Measurements from ENCODE around the gene SEBOX. TPM values are rescaled to one million over a fixed set of nuclear protein-coding genes. Genes with fewer than 3 reads are reported as not detected.

Gene SEBOX
- total and polyA plus RNA-seq, 2 donors (not counting 1 experiment from before 2014, with no cell fraction given), result not detected

- Histone ChIP-seq H3K4me2 (replicated peaks; ENCODE audit: low read depth, low read length, poor library complexity, severe bottlenecking) (no peak overlapping the region), H3K9ac (ENCODE audit: low read length) (no peak overlapping the region), H3K27me3 (replicated peaks in 1 of 4; ENCODE audit: control extremely low read depth in 1 of 4, control insufficient read depth in 3 of 4, insufficient read depth in 4 of 4, low read length in 3 of 4) (no peaks in the 10 kb centered on the region), H3K4me1 (ENCODE audit: control insufficient read depth in 2 of 2, insufficient read depth in 2 of 2, low read length in 2 of 2) (no peaks in the 10 kb centered on the region), H3K79me2 (ENCODE audit: control insufficient read depth, insufficient read depth, low read length) (peaks cover 3% of the 10 kb centered on the region), H3K36me3 (replicated peaks in 1 of 2; ENCODE audit: control extremely low read depth in 1 of 2, control insufficient read depth in 1 of 2, extremely low read depth in 1 of 2, insufficient read depth in 2 of 2, low read length in 1 of 2) (peaks cover 0 to 84% of the 10 kb centered on the region in 2 experiments), H2AFZ (ENCODE audit: insufficient read depth, low read depth, low read length, poor library complexity, severe bottlenecking) (no peak overlapping the region), H3K9me3 (ENCODE audit: control extremely low read depth in 1 of 3, control insufficient read depth in 2 of 3, insufficient read depth in 1 of 3, low read length in 2 of 3) (no peaks in the 10 kb centered on the region), H3K27ac (ENCODE audit: low read length in 2 of 2) (no peak overlapping the region), H4K20me1 (ENCODE audit: control insufficient read depth, insufficient read depth, low read length, poor library complexity, severe bottlenecking) (no peaks in the 10 kb centered on the region), H3K4me3 (ENCODE audit: control extremely low read depth in 1 of 5, extremely low read depth in 1 of 5, insufficient read depth in 1 of 5, low read depth in 2 of 5, low read length in 4 of 5) (no peak overlapping the region)
- H3K27ac Mint-ChIP-seq, result no peak overlapping the region
- 67% methylated on average over 3 of the region's 3 CpGs for WGBS (ENCODE audit: insufficient coverage)
- no peak for TF ChIP-seq EZH2 (IDR thresholded peaks at IDR 0.05; ENCODE audit: borderline replicate concordance, insufficient read depth, low read depth, low read length, poor library complexity, severe bottlenecking)
- TF ChIP-seq CTCF (IDR thresholded peaks at IDR 0.05), result no peak
- DNase-seq (no peak), ATAC-seq (ENCODE audit: low read depth) (no peak)
- ChIA-PET CTCF (no interaction called here), POLR2A (no interaction called here)
- no peaks in the 10 kb centered on the region for H3K4me1 Mint-ChIP-seq
- H3K27me3 Mint-ChIP-seq, result no peaks in the 10 kb centered on the region
- intact Hi-C loops (cut with micrococcal nuclease), result no loop called here
- no peaks in the 10 kb centered on the region for H3K9me3 Mint-ChIP-seq (ENCODE audit: insufficient read depth)
- no peak overlapping the region for H3K4me3 Mint-ChIP-seq
These were observed 16.0 kb downstream of the SEBOX start for GRCh38 chr17:28348979-28349378.

- no peak overlapping the region for H2AFZ ChIP-seq (ENCODE audit: insufficient read depth, low read depth, low read length, poor library complexity, severe bottlenecking)
- no peaks in the 10 kb centered on the region for H3K4me1 ChIP-seq (ENCODE audit: control insufficient read depth in 2 of 2, insufficient read depth in 2 of 2, low read length in 2 of 2)
- H3K27ac ChIP-seq (ENCODE audit: low read length in 2 of 2), result no peak overlapping the region
- no peak for TF ChIP-seq EZH2 (IDR thresholded peaks at IDR 0.05; ENCODE audit: borderline replicate concordance, insufficient read depth, low read depth, low read length, poor library complexity, severe bottlenecking)
- no peaks in the 10 kb centered on the region for H3K9me3 ChIP-seq (ENCODE audit: control extremely low read depth in 1 of 3, control insufficient read depth in 2 of 3, insufficient read depth in 1 of 3, low read length in 2 of 3)
- Mint-ChIP-seq H3K27me3 (no peaks in the 10 kb centered on the region), H3K9me3 (ENCODE audit: insufficient read depth) (no peaks in the 10 kb centered on the region), H3K27ac (no peak overlapping the region), H3K4me3 (no peak overlapping the region), H3K4me1 (no peaks in the 10 kb centered on the region)
- no peak overlapping the region for H3K9ac ChIP-seq (ENCODE audit: low read length)
- ChIA-PET CTCF (interaction anchor here (1.3 kb wide), 2 partner anchors 69 to 96 kb away, joined by 4 read pairs; no protein-coding TSS in a partner anchor), POLR2A (no interaction called here)
- H3K79me2 ChIP-seq (ENCODE audit: control insufficient read depth, insufficient read depth, low read length), result no peaks in the 10 kb centered on the region
- peaks cover 0 to 85% of the 10 kb centered on the region in 2 experiments for H3K36me3 ChIP-seq (replicated peaks in 1 of 2; ENCODE audit: control extremely low read depth in 1 of 2, control insufficient read depth in 1 of 2, extremely low read depth in 1 of 2, insufficient read depth in 2 of 2, low read length in 1 of 2)
- DNase-seq (no peak), ATAC-seq (ENCODE audit: low read depth) (no peak)
- no peaks in the 10 kb centered on the region for H3K27me3 ChIP-seq (replicated peaks in 1 of 4; ENCODE audit: control extremely low read depth in 1 of 4, control insufficient read depth in 3 of 4, insufficient read depth in 4 of 4, low read length in 3 of 4)
- intact Hi-C loops (cut with micrococcal nuclease), result no loop called here
- H4K20me1 ChIP-seq (ENCODE audit: control insufficient read depth, insufficient read depth, low read length, poor library complexity, severe bottlenecking), result no peaks in the 10 kb centered on the region
- H3K4me2 ChIP-seq (replicated peaks; ENCODE audit: low read depth, low read length, poor library complexity, severe bottlenecking), result no peak overlapping the region
- WGBS (ENCODE audit: insufficient coverage), result 96% methylated on average over 8 of the region's 8 CpGs
- H3K4me3 ChIP-seq (ENCODE audit: control extremely low read depth in 1 of 5, extremely low read depth in 1 of 5, insufficient read depth in 1 of 5, low read depth in 2 of 5, low read length in 4 of 5), result no peak overlapping the region
These were observed 17.6 kb downstream of the SEBOX start for GRCh38 chr17:28347261-28347891.

Measured in B cell (primary cell).